GM18909 (cell line): Measurements from ENCODE around the gene LPA.
"Not testable (repeated sequence)": the region's sequence is repeated elsewhere in the genome, so short reads cannot be mapped to it uniquely, and the experiment has no call there.

Experiments used
- ATAC-seq: cut with Tn5 transposase; IDR thresholded peaks from one replicate; pipeline ENCODE4 v1.9.1; 2021; ENCODE audit warnings: mild to moderate bottlenecking; ENCODE audit not compliant: unreplicated experiment, poor library complexity

LPA gene

GRCh38 chr6:160662842-160663241, 1.2 kb downstream of the LPA start:
- no peak for ATAC-seq

- ATAC-seq, result no peak
These were observed 1.6 kb downstream of the LPA start for GRCh38 chr6:160662429-160662828.

GRCh38 chr6:160661216-160661615, 2.9 kb downstream of the LPA start:
- no peak for ATAC-seq

DNA sequence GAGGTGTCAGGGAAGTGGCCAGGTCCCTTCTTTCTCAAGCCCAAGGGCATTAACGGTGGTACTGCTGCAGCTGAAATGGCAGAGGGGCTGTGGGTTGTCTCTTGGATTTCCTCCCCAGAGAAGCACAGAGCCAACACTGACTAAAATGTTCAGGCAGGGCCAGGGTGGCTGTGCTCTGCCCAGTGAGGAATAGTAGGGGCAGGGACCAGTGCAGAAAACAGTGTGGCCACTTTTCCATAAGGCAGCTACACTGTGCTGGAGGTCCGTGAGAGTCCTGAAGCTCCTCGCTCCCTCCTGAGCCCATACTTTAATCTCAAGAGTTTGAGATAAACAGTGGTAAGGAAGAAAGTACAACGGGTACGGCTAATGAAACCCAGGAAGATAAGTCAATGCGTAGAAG, 4.5 kb downstream of the LPA start:
- ATAC-seq, result no peak

DNA sequence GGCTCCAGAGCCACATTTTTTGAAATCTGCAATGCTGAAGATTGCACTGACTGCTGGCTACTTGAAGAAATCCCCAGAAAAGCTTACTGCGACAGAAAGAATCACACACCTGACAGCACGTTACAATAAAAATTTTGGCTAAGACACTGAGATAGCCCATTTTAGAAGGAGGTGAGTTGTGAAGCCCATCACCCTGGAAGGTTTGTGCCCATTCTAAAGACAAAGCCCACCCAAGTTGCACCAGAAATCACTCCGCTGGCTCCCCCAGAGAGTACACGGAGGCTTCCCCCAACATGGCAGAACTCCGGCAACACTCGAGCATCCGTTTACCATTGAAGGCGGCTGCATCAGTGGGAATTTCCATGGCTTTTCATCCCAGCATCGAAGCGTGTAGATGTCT, 29.4 kb downstream of the LPA start:
- no peak for ATAC-seq

- ATAC-seq, result no peak
These were observed 67.9 kb downstream of the LPA start for GRCh38 chr6:160595838-160596832.

DNA sequence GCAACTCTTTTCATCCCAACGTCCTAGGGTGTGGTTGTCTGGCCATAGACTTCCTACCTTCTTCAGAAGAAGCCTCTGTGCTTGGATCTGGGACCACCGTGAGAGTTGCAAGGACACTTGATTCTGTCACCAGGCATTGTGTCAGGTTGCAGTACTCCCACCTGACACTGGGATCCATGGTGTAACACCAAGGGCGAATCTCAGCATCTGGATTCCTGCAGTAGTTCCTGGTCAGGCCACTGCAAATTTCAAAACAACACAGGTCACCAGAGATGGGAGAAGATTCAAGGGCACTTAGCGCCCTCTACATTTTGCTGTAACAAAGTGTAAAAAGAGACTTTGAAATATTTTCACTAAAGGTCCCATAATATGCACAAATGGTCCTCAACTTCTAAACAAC, 68.8 kb downstream of the LPA start:
- ATAC-seq, result not testable (repeated sequence)

- ATAC-seq, result no peak
These were observed 77.7 kb downstream of the LPA start for GRCh38 chr6:160586374-160586773.

DNA sequence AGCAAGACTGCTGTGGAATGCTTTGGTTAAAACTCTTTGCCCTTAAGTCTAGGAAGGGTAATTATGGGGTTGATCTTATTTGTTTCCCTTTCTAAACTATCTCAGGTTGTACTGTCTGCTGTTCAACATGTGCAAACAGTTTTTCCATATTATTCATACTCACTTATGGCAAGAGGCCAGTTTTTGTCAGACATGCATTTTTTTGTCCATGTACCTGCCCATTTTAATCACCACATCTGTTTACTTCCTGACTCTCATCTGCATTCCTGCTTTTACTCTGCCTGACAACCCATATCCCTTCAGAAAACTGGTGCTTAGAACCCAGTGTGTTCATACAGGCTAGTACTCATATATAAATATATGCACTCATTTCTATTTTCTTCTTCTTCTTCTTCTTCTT, 80.3 kb downstream of the LPA start:
- ATAC-seq, result no peak

DNA sequence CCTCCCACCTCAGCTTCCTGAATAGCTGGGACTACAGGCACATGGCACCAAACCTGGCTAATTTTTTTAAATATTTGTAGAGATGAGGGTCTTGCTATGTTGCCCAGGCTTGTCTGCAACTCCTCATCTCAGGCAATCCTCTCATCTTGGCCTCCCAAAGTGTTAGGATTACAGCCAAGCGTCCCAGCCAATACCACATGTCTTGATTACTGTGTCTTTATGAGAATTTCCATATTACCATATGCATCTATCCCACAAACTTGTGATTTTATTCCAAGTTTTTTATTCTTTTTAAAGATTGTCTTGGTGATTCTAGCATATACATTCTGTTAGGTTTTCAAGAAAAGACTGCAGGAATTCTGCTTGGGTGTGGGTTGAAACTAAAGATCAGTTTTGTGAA, 82.7 kb downstream of the LPA start:
- ATAC-seq, result no peak

GRCh38 chr6:160578515-160578914, 85.6 kb downstream of the LPA start:
- ATAC-seq, result not testable (repeated sequence)

DNA sequence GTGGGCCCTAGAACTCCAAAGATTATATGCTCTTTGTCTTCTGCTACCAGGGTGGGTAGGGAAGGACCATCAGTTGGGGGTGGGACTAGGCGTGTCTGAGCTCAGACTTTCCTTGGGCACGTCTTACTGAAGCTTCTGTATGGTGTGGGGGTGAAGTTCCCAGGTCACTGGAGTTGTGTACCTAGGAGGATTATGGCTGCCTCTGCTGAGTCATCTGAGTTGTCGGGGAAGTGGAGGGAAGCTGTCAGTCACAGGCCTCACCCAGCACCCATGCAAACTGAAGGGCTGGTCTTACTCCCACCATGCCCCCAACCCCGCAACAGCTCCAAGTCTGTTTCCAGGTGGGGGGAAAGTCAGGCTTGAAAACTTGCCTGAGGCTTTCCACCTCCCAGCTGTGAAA, 90.1 kb downstream of the LPA start:
- no peak for ATAC-seq

DNA sequence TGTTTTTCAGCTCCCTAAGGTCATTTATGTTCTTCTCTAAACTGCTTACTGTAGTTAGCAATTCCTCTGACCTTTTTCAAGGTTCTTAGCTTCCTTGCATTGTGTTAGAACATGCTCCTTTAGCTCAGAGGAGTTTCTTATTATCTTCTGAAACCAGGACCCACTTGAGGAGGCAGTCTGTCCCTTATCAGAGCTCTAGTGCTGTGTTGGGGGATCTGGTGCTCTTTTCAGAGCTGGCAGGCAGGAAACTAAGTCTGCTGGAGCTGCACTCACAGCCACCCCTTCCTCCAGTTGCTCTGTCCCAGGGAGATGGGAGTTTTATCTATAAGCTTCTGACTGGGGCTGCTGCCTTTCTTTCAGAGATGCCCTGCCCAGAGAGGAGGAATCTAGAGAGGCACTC, 92.9 kb downstream of the LPA start:
- ATAC-seq, result not testable (repeated sequence)

- no peak for ATAC-seq
These were observed 119.3 kb downstream of the LPA start for GRCh38 chr6:160544802-160545201.

- no peak for ATAC-seq
These were observed 128.8 kb downstream of the LPA start for GRCh38 chr6:160535270-160535669.

DNA sequence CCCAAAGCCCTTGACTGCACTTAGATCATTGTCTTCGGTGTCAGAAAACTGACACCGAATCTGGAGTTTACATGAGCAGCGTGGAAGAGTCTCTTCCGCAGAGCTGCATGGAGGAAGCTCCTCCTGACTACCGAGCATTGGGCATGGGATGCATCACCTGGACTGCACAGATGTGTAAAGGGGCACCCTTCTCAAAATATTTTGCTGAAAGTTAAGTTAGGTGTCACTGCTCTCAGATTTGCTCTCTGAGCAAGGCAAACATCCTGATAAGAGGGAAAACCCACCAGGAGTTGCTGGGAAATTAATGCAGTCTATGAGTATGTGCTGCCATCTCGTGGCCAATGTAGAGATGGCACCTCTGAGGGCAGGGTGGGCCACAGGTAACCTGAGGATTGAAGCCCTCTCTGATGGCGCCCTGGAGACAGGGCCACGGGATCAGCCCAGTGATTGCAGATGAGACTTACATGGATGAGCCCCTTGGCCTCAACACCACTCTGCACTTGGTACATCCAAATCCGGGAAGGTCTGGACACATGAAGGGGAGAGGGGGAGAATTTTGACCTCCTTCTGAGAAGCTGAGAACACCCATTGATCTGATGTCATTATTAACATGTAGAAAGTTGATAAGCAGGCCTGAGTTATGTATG, 129.9 kb downstream of the LPA start:
- ATAC-seq, result peak; percentile 93

GRCh38 chr6:160532315-160532714, 131.8 kb downstream of the LPA start:
- ATAC-seq, result no peak

- ATAC-seq, result no peak
These were observed 132.2 kb downstream of the LPA start for GRCh38 chr6:160531826-160532225.

DNA sequence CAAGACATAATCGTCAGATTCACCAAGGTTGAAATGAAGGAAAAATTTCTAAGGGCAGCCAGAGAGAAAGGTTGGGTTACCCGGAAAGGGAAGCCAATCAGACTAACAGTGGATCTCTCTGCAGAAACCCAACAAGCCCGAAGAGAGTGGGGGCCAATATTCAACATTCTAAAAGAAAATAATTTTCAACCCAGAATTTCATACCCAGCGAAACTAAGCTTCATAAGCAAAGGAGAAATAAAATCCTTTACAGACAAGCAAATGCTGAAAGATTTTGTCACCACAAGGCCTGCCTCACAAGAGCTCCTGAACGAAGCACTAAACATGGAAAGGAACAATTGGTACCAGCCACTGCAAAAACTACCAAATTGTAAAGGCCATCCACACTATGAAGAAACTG, 134.6 kb downstream of the LPA start:
- not testable (repeated sequence) for ATAC-seq

- peak; percentile 27 for ATAC-seq
These were observed 140.9 kb downstream of the LPA start for GRCh38 chr6:160523223-160523622.

- peak; percentile 80 for ATAC-seq
These were observed 143.8 kb downstream of the LPA start for GRCh38 chr6:160520043-160520904.
